ENCODE data around the gene CALR.

CALR gene

GRCh38 chr19:12933287-12934072, 4.9 kb upstream of the CALR start, which contains the start of gene FARSA (continued):
- no peak; the same call in 1 of the 2 replicates for TF ChIP-seq KLF8 (tag by site-specific recombination; IDR thresholded peaks at IDR 0.05)
- TF ChIP-seq ZNF239 (tag by site-specific recombination; IDR thresholded peaks at IDR 0.05) = 0 out of 2 replicates have a peak, but pooled peaks have one; percentile 21
- no peak for TF ChIP-seq GLIS1 (tag by site-specific recombination; IDR thresholded peaks at IDR 0.05)
- TF ChIP-seq ZNF280C (tag by site-specific recombination; IDR thresholded peaks at IDR 0.05) = no peak
- no peak for TF ChIP-seq HIC1 (tag by site-specific recombination; IDR thresholded peaks at IDR 0.05)
- TF ChIP-seq YY1 (tag by site-specific recombination; IDR thresholded peaks at IDR 0.05) = peak; percentile 99
- no peak for TF ChIP-seq ZNF394 (tag by site-specific recombination; IDR thresholded peaks at IDR 0.05; ENCODE audit: borderline replicate concordance)
- no peak for TF ChIP-seq SETDB1 (IDR thresholded peaks at IDR 0.05; ENCODE audit: insufficient read length, low read length)
- no peak for TF ChIP-seq ZBTB7A (tag by site-specific recombination; IDR thresholded peaks at IDR 0.05; ENCODE audit: low read depth)
- TF ChIP-seq ATF2 (tag by site-specific recombination; IDR thresholded peaks at IDR 0.05; ENCODE audit: low read depth) = peak; percentile 36; the same call in 1 of the 2 replicates
- TF ChIP-seq ZFP69B (tag by site-specific recombination; IDR thresholded peaks at IDR 0.05) = no peak
- TF ChIP-seq ZNF654 (tag by site-specific recombination; IDR thresholded peaks at IDR 0.05; ENCODE audit: low read depth) = no peak
- no peak for TF ChIP-seq ZNF544 (tag by site-specific recombination; IDR thresholded peaks at IDR 0.05)
- peak; percentile 39; the same call in 1 of the 2 replicates for TF ChIP-seq CTCF (tag by site-specific recombination; IDR thresholded peaks at IDR 0.05)
- peak; percentile 92 for TF ChIP-seq ZBTB11 (tag by site-specific recombination; conservative IDR thresholded peaks at IDR 0.05; ENCODE audit: low read depth)
- no peak for TF ChIP-seq PRDM10 (tag by site-specific recombination; IDR thresholded peaks at IDR 0.05)
- TF ChIP-seq ZNF311 (tag by site-specific recombination; IDR thresholded peaks at IDR 0.05; ENCODE audit: borderline replicate concordance) = no peak
- no peak for TF ChIP-seq ZNF341 (tag by site-specific recombination; IDR thresholded peaks at IDR 0.05; ENCODE audit: low read depth)
- TF ChIP-seq ZFP41 (tag by site-specific recombination; IDR thresholded peaks at IDR 0.05; ENCODE audit: borderline replicate concordance) = no peak
- TF ChIP-seq SP7 (tag by site-specific recombination; IDR thresholded peaks at IDR 0.05) = peak; percentile 67
- no peak for TF ChIP-seq ZNF174 (tag by site-specific recombination; IDR thresholded peaks at IDR 0.05)
- TF ChIP-seq HOXC10 (CRISPR knock-in tag; IDR thresholded peaks at IDR 0.05) = no peak
- no peak for TF ChIP-seq ZNF423 (tag by site-specific recombination; IDR thresholded peaks at IDR 0.05)
- no peak for TF ChIP-seq ZNF830 (tag by site-specific recombination; IDR thresholded peaks at IDR 0.05; ENCODE audit: low read depth)
